Activated naive CD8-positive, alpha-beta T cell treated with anti-CD3 and anti-CD28 coated beads for 36 hours (primary cell): ENCODE results near the gene KDM2B. TPM values are rescaled to one million over a fixed set of nuclear protein-coding genes. Genes with fewer than 3 reads are reported as not detected.

Experiments used
- DNase-seq: peaks from one replicate; pipeline ENCODE4 v3.0.0; 2021
- H3K27ac Mint-ChIP-seq: one replicate; pipeline ENCODE4 v1.8.0; 2022; ENCODE audit warnings: mild to moderate bottlenecking, moderate library complexity, mixed read lengths
- H3K27me3 Mint-ChIP-seq: one replicate; pipeline ENCODE4 v1.8.0; 2022; ENCODE audit warnings: mild to moderate bottlenecking, mixed read lengths
- H3K36me3 Mint-ChIP-seq: one replicate; pipeline ENCODE4 v1.8.0; 2021; ENCODE audit warnings: mild to moderate bottlenecking, mixed read lengths
- H3K4me1 Mint-ChIP-seq: one replicate; pipeline ENCODE4 v1.8.0; 2021; ENCODE audit warnings: mixed read lengths
- H3K4me3 Mint-ChIP-seq: one replicate; pipeline ENCODE4 v1.8.0; 2022; ENCODE audit warnings: mild to moderate bottlenecking, moderate library complexity, mixed read lengths
- H3K9me3 Mint-ChIP-seq: one replicate; pipeline ENCODE4 v1.8.0; 2022; ENCODE audit warnings: mixed read lengths
- total RNA-seq, 2 experiments: library from RNA; stranded (reverse); gene quantifications; one replicate each; pipeline ENCODE4 v1.2.3, GENCODE V29; 2021

Gene KDM2B
- total RNA-seq, 2 experiments from 2014 or later = 55.3 to 57.3 TPM

GRCh38 chr12:121577443-121578180 is 3.2 kb downstream of the KDM2B start:
- Mint-ChIP-seq H3K27me3 (no peaks in the 10 kb centered on the region), H3K27ac (no peak overlapping the region), H3K4me3 (no peak overlapping the region), H3K4me1 (peaks cover 23% of the 10 kb centered on the region), H3K9me3 (no peaks in the 10 kb centered on the region), H3K36me3 (peaks cover 3% of the 10 kb centered on the region)
- DNase-seq = no peak

- Mint-ChIP-seq H3K4me1 (peaks cover 18% of the 10 kb centered on the region), H3K9me3 (no peaks in the 10 kb centered on the region), H3K4me3 (no peak overlapping the region), H3K27ac (no peak overlapping the region), H3K27me3 (no peaks in the 10 kb centered on the region), H3K36me3 (peaks cover 7% of the 10 kb centered on the region)
- no peak for DNase-seq
Measured at GRCh38 chr12:121576851-121577391, 3.9 kb downstream of the KDM2B start.

DNA sequence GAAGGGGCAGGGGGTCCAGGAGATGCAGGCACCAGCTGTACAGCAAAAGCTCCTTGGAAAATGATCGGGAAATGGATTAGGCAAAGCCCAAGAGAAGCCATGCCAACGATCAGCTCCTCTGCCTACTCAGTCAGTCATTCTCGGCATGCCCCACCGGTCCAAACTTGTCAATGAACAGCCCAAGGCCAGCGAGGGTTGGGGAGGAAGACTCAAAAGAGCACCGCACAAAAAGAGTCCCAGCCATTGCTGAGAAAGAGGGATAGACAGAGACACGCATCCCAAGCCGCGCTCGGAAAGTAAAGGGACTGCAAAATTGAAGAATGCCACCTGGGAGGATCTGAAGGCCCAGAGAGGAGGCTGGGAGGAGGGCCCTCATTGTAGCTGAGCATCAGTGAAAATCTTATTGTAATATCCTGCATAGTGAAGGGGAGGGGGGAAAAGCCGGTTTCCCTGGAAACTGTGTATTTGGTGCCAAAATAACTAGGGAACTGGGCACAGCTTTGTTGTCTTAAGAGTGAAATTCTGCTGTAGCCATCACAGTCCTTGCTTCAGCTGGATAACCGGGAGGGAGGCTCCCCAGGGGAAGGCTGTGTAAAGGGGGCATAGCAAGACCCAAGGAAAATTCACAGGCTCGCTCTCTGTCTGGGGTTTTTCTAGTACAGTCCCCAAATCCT is 4.7 kb downstream of the KDM2B start:
- Mint-ChIP-seq H3K27ac (no peak overlapping the region), H3K36me3 (peaks cover 7% of the 10 kb centered on the region), H3K27me3 (no peaks in the 10 kb centered on the region), H3K4me3 (no peak overlapping the region), H3K9me3 (no peaks in the 10 kb centered on the region), H3K4me1 (peaks cover 9% of the 10 kb centered on the region)
- no peak for DNase-seq

- peaks cover 5% of the 10 kb centered on the region for H3K4me1 Mint-ChIP-seq
- no peak overlapping the region for H3K27ac Mint-ChIP-seq
- H3K9me3 Mint-ChIP-seq = no peaks in the 10 kb centered on the region
- peaks cover 10% of the 10 kb centered on the region for H3K36me3 Mint-ChIP-seq
- H3K4me3 Mint-ChIP-seq = no peak overlapping the region
- H3K27me3 Mint-ChIP-seq = no peaks in the 10 kb centered on the region
- DNase-seq = no peak
Measured at GRCh38 chr12:121575051-121575450, 5.8 kb downstream of the KDM2B start.

GRCh38 chr12:121574025-121574424 is 6.8 kb downstream of the KDM2B start:
- Mint-ChIP-seq H3K4me3 (no peak overlapping the region), H3K36me3 (peaks cover 10% of the 10 kb centered on the region), H3K4me1 (peaks cover 5% of the 10 kb centered on the region), H3K27me3 (no peaks in the 10 kb centered on the region), H3K9me3 (no peaks in the 10 kb centered on the region), H3K27ac (no peak overlapping the region)
- no peak for DNase-seq

DNA sequence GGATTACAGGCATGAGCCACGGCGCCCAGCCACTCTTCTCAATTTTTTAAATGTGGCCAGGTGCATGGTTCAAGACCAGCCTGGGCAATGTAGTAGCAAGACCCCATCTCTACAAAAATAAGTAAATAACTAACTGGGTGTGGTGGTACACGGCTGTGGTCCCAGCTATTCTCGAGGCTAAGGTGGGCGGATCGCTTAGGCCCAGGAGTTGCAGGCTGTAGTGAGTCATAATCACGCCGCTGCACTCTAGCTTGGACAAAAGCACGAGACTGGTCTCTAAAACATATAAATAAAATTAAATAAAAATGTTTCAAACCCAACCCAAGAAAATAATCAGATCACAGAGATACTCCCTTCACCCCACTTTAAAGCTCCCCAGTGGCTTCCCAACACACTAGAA is 8.9 kb downstream of the KDM2B start:
- no peaks in the 10 kb centered on the region for H3K27me3 Mint-ChIP-seq
- no peak overlapping the region for H3K27ac Mint-ChIP-seq
- peaks cover 10% of the 10 kb centered on the region for H3K36me3 Mint-ChIP-seq
- H3K4me3 Mint-ChIP-seq = no peak overlapping the region
- no peaks in the 10 kb centered on the region for H3K9me3 Mint-ChIP-seq
- no peak for DNase-seq
- H3K4me1 Mint-ChIP-seq = peaks cover 5% of the 10 kb centered on the region

DNA sequence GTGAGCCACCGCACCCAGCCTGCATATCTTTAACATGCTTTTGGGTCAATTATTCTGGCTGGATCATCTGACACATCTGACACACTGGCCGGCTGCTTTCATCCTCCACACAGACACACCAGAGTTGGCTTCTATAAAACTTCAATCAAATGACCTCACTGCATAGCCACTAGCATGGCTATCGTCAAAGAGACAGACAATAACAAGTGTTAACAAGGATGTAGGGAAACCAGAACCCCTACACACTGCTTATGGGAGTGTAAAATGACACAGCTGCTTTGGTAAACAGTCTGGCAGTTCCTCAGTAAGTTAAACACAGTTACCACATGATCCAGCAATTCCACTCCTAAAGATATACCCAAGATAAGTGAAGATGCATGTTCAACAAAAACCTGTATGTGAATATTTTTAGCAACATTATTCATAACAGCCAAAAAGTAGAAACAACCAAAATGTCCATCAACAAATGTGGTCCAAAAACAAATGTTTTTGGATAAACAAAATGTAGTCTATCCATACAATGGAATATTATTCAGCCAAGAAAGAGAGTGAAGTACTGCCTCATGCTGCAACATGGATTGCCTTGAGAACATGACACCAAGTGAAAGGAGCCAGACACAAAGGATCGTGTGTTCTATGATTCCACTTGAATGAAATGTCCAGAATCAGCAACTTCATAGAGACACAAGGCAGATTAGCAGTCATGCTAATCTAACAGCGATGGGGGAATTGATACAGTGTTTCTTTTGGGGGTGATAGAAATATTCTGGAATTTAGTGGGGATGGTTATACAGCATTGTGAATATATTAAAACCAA is 10.1 kb downstream of the KDM2B start:
- no peak overlapping the region for H3K4me3 Mint-ChIP-seq

DNA sequence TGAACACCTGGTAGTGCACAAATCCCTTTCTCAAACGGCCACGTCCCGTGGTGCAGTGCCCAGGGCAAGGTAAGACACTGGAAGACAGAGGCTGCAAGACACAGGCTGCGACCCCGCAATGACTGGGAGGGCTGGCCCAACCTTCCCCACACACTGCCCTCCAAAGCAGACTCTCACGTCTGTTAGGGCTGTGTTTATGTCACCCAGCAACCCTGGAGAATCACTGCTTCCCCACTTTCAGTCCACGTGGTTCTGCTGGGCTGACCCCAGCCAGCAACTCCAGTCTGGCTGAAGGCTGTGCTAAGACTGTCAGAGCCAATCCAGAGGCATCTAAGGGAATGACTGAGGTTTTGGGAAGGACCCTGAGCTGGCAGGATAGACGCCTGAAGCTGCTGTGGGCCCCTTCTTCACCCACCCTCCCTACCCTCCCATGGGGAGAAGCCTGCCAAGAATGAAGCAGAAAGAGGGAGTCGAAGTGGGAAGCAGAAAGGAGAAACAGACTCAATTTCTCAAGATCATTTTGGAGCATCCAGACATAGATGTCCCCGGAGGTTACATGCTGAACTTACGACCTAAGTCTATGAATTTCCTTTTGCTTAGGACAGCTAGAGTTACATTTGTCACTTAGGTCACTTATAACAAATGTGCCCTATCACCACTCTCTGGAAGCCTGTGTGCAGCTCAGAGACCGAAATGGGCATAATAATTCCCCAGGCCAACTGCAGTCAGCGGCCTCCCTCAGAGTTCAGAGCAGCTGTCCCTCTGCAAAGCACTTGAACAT is 11.7 kb downstream of the KDM2B start:
- no peak for DNase-seq
- H3K27ac Mint-ChIP-seq = no peak overlapping the region
- no peaks in the 10 kb centered on the region for H3K27me3 Mint-ChIP-seq
- H3K9me3 Mint-ChIP-seq = no peaks in the 10 kb centered on the region
- peaks cover 10% of the 10 kb centered on the region for H3K36me3 Mint-ChIP-seq
- no peak overlapping the region for H3K4me3 Mint-ChIP-seq
- H3K4me1 Mint-ChIP-seq = peaks cover 2% of the 10 kb centered on the region

More for the DNA sequence above, 10.1 kb downstream of the KDM2B start:
- Mint-ChIP-seq H3K27ac (no peak overlapping the region), H3K36me3 (peaks cover 10% of the 10 kb centered on the region), H3K27me3 (no peaks in the 10 kb centered on the region), H3K9me3 (no peaks in the 10 kb centered on the region), H3K4me1 (peaks cover 3% of the 10 kb centered on the region)
- no peak for DNase-seq

DNA sequence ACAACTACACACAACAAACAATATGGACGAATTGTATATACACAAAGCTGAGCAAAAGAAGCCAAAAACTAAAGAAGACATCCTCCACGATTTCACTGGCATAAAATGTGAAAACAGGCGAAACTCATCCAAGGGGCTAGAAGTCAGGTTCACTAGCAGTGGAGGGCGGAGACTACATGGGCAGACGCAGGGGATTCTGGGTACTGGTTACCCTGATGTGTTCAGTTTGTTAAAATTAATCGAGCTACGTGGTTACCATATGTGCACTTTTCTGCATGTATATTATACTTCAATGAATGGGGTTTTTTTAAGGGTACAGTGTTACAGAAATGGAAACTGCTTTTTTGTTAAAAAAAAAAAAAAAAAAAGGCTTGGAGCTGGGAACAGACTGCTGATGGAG is 12.3 kb downstream of the KDM2B start:
- Mint-ChIP-seq H3K27me3 (no peaks in the 10 kb centered on the region), H3K27ac (no peak overlapping the region), H3K36me3 (peaks cover 7% of the 10 kb centered on the region), H3K4me3 (no peak overlapping the region), H3K4me1 (peaks cover 2% of the 10 kb centered on the region), H3K9me3 (no peaks in the 10 kb centered on the region)
- DNase-seq = no peak

DNA sequence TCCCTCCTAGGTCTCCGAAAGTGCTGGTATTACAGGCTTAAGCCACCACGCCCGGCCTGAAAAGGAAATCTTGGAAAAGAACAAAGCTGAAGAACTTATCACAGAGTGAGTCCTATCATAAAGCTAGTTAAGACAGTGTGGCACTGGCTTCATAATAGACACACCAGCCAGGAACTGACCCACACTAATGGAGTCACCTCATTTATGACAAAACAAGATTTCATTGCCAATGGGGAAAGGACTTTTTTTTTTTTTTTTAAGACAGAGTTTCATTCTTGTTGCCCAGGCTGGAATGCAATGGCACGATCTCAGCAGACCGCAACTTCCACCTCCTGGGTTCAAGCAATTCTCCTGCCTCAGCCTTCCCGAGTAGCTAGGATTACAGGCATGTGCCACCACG is 15.7 kb downstream of the KDM2B start:
- no peaks in the 10 kb centered on the region for H3K36me3 Mint-ChIP-seq
- DNase-seq = no peak
- no peaks in the 10 kb centered on the region for H3K9me3 Mint-ChIP-seq
- no peak overlapping the region for H3K27ac Mint-ChIP-seq
- H3K4me1 Mint-ChIP-seq = peaks cover 2% of the 10 kb centered on the region
- no peaks in the 10 kb centered on the region for H3K27me3 Mint-ChIP-seq
- H3K4me3 Mint-ChIP-seq = no peak overlapping the region

GRCh38 chr12:121562488-121562887 is 18.3 kb downstream of the KDM2B start:
- Mint-ChIP-seq H3K27me3 (no peaks in the 10 kb centered on the region), H3K9me3 (no peaks in the 10 kb centered on the region), H3K4me3 (no peak overlapping the region), H3K36me3 (no peaks in the 10 kb centered on the region), H3K4me1 (peaks cover 3% of the 10 kb centered on the region), H3K27ac (no peak overlapping the region)
- no peak for DNase-seq

DNA sequence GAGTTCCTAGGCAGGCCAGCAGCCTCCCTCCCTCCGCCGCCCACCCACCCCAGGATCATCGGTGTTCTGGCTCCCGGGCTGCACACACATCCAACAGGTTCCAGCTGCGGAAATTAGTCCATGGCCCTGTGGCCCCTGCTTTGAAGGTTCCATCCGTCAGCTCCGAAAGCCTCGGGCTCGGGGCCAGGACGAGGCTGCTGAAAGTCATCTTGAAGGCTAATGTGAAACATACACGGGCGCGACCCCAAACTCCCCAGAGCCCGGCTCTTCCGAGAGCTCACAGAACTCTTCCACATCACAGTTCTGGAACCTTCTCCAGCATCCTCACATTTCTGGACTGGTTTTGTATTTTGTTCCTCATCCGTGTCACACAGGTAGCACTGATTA is 19.8 kb downstream of the KDM2B start:
- H3K36me3 Mint-ChIP-seq = no peaks in the 10 kb centered on the region
- DNase-seq = no peak
- no peak overlapping the region for H3K4me3 Mint-ChIP-seq
- no peaks in the 10 kb centered on the region for H3K27me3 Mint-ChIP-seq
- no peak overlapping the region for H3K27ac Mint-ChIP-seq
- H3K9me3 Mint-ChIP-seq = no peaks in the 10 kb centered on the region
- H3K4me1 Mint-ChIP-seq = peaks cover 4% of the 10 kb centered on the region

- Mint-ChIP-seq H3K36me3 (no peaks in the 10 kb centered on the region), H3K27ac (no peak overlapping the region), H3K4me1 (peaks cover 4% of the 10 kb centered on the region), H3K9me3 (no peaks in the 10 kb centered on the region), H3K4me3 (no peak overlapping the region), H3K27me3 (no peaks in the 10 kb centered on the region)
- no peak for DNase-seq
Measured at GRCh38 chr12:121560392-121561008, 20.3 kb downstream of the KDM2B start.

GRCh38 chr12:121558956-121559355 is 21.9 kb downstream of the KDM2B start:
- H3K4me3 Mint-ChIP-seq = no peak overlapping the region
- H3K36me3 Mint-ChIP-seq = no peaks in the 10 kb centered on the region
- no peaks in the 10 kb centered on the region for H3K9me3 Mint-ChIP-seq
- peaks cover 4% of the 10 kb centered on the region for H3K4me1 Mint-ChIP-seq
- H3K27me3 Mint-ChIP-seq = no peaks in the 10 kb centered on the region
- DNase-seq = no peak
- H3K27ac Mint-ChIP-seq = no peak overlapping the region
